Progenitor cell of endocrine pancreas (in vitro differentiated cells): Measurements from ENCODE around the gene CHRDL2. TPM values are rescaled to one million over a fixed set of nuclear protein-coding genes. Genes with fewer than 3 reads are reported as not detected.

ENCODE experiments used
- DNase-seq: peaks from one replicate; pipeline ENCODE4 v3.0.0; 2021; ENCODE audit warnings: low spot score; ENCODE audit not compliant: unreplicated experiment
- H3K27ac Mint-ChIP-seq: 2 replicates; pipeline ENCODE4 v1.8.0; 2021; ENCODE audit warnings: mild to moderate bottlenecking, moderate library complexity, mixed read lengths
- H3K27me3 Mint-ChIP-seq: 2 replicates; pipeline ENCODE4 v1.8.0; 2021; ENCODE audit warnings: mixed read lengths
- H3K36me3 Mint-ChIP-seq: 2 replicates; pipeline ENCODE4 v1.8.0; 2022; ENCODE audit warnings: mixed read lengths; ENCODE audit not compliant: insufficient read depth
- H3K4me1 Mint-ChIP-seq: 2 replicates; pipeline ENCODE4 v1.8.0; 2021; ENCODE audit warnings: low read depth, mixed read lengths
- H3K4me3 Mint-ChIP-seq: 2 replicates; pipeline ENCODE4 v1.8.0; 2021; ENCODE audit warnings: low read depth, mild to moderate bottlenecking, moderate library complexity, mixed read lengths
- H3K9me3 Mint-ChIP-seq: 2 replicates; pipeline ENCODE4 v1.8.0; 2021; ENCODE audit warnings: low read depth, mixed read lengths
- CTCF ChIP-seq: fragments of 200-600 bp; sonication (generic); IDR thresholded peaks from one replicate; pipeline ENCODE4 v1.5.0; 2021; ENCODE audit warnings: antibody characterized with exemption, mild to moderate bottlenecking; ENCODE audit not compliant: unreplicated experiment
- total RNA-seq: library from RNA; stranded (reverse); gene quantifications from 2 replicates; pipeline ENCODE4 v1.2.1, GENCODE V29; 2021

Gene CHRDL2
- total RNA-seq, 1 donor from 2014 or later, result 2.5 TPM

- no peak for DNase-seq
- no peaks in the 10 kb centered on the region for H3K36me3 Mint-ChIP-seq
- H3K4me3 Mint-ChIP-seq, result no peak overlapping the region
- no peak for TF ChIP-seq CTCF
- H3K4me1 Mint-ChIP-seq, result no peaks in the 10 kb centered on the region
- no peaks in the 10 kb centered on the region for H3K27me3 Mint-ChIP-seq
- peaks cover 3% of the 10 kb centered on the region for H3K9me3 Mint-ChIP-seq
- H3K27ac Mint-ChIP-seq, result no peak overlapping the region
Measured at GRCh38 chr11:74672332-74672955, 58.8 kb downstream of the CHRDL2 start.

DNA sequence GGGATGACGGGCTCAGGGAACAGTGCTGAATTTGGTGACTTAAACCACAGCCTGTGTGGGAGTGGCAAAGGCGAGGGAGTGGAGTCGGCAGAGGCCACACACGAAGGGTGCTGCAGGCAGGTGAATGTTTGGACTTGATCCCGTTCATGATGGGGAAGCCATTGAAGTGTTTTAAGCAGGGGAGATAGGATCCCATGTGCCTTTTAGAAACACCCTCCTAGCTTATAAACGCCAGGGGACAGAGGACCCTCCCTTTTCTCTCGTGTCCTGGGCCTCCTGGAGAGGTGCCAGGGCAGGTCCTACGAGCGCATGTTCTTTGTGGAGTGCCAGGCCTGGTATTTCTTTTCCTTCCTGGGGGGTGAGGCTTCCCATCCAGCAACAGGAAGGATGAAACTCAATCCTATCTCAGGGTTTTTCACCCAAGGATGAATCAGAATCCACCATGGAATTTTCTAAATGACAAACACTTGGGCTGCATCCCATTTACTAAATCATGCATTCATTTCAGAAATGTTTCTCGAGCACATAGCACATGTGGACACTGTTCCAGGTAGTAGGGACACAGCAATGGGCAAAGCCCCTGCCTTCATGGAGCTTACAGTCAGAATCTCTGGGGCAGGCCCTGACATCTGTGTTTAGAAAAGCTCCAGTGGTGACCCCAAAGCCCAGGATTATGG, 59.6 kb downstream of the CHRDL2 start:
- no peaks in the 10 kb centered on the region for H3K27me3 Mint-ChIP-seq
- DNase-seq, result no peak

DNA sequence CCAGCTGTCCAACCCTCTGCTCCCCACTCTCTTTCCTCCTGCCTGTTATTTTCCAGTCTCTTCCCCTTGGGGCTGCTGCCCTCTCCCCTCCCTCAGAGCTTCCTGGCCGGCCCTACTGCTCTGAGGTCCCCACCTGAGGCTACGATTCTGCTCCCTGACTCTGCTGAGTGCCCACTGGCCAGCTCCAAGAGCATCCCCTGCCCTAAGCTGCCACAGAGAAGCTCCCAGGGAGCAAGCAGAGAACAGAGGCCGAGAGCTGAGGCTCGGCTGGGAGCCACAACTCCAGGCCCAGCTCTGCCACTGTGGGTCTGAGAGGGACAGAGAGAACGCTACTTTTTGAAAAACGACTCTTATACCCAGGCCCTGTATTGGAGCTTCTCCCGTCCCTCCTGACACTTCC, 61.1 kb downstream of the CHRDL2 start:
- H3K27ac Mint-ChIP-seq, result no peak overlapping the region
- no peaks in the 10 kb centered on the region for H3K4me1 Mint-ChIP-seq
- H3K4me3 Mint-ChIP-seq, result no peak overlapping the region
- no peaks in the 10 kb centered on the region for H3K36me3 Mint-ChIP-seq
- DNase-seq, result no peak
- TF ChIP-seq CTCF, result no peak
- no peaks in the 10 kb centered on the region for H3K27me3 Mint-ChIP-seq
- peaks cover 3% of the 10 kb centered on the region for H3K9me3 Mint-ChIP-seq

More for the DNA sequence above, 59.6 kb downstream of the CHRDL2 start:
- Mint-ChIP-seq H3K9me3 (peaks cover 3% of the 10 kb centered on the region), H3K4me3 (no peak overlapping the region), H3K27ac (no peak overlapping the region), H3K36me3 (no peaks in the 10 kb centered on the region), H3K4me1 (no peaks in the 10 kb centered on the region)
- no peak for TF ChIP-seq CTCF

- Mint-ChIP-seq H3K27ac (no peak overlapping the region), H3K4me1 (no peaks in the 10 kb centered on the region), H3K27me3 (no peaks in the 10 kb centered on the region), H3K9me3 (peaks cover under 1% of the 10 kb centered on the region), H3K36me3 (no peaks in the 10 kb centered on the region), H3K4me3 (no peak overlapping the region)
- TF ChIP-seq CTCF, result no peak
- no peak for DNase-seq
Measured at GRCh38 chr11:74669211-74670160, 61.7 kb downstream of the CHRDL2 start.

DNA sequence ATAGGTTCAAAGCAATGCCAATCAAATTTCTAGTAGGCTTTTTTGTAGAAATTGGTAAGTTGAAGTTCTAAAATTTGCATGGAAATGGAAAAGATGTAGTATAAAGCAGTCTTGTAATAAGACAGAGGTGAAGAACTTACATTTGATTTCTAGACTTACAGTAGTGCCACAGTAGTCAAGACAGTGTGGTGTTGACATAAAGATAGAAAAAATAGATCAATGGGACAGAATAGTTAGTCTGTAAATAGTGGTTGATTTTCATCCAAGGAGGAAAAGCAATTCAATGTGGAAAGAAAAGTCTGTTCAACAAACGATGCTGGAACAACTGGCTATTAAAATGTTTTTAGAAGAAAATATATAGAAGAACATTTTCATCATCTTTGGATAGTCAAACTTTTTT, 67.9 kb downstream of the CHRDL2 start:
- no peaks in the 10 kb centered on the region for H3K27me3 Mint-ChIP-seq
- DNase-seq, result no peak
- H3K4me3 Mint-ChIP-seq, result no peak overlapping the region
- no peak overlapping the region for H3K27ac Mint-ChIP-seq
- no peaks in the 10 kb centered on the region for H3K4me1 Mint-ChIP-seq
- H3K36me3 Mint-ChIP-seq, result peaks cover 8% of the 10 kb centered on the region
- TF ChIP-seq CTCF, result no peak
- peaks cover 9% of the 10 kb centered on the region for H3K9me3 Mint-ChIP-seq
